ENCODE data around the gene IKBIP.

- TF ChIP-seq CTCF (IDR thresholded peaks at IDR 0.05) (no peak), EP300 (IDR thresholded peaks at IDR 0.05) (no peak), POLR2AphosphoS5 (IDR thresholded peaks at IDR 0.05) (no peak)
Observed at GRCh38 chr12:98684199-98684598, 39.6 kb upstream of the IKBIP start.

All from gastroesophageal sphincter (tissue), 3 donors.